Stimulated activated CD8-positive, alpha-beta memory T cell treated with anti-CD3 and anti-CD28 coated beads, Interleukin-4, amount 100 ng/mL, for 1 hour (primary cell): ENCODE measurements around the gene PEX6.
"Not testable (repeated sequence)": the region's sequence is repeated elsewhere in the genome, so short reads cannot be mapped to it uniquely, and the experiment has no call there.

ENCODE experiments used
- DNase-seq, 2 donors: peaks; one replicate each; pipeline ENCODE4 v3.0.0-alpha.2; 2020; ENCODE audit warnings: low read depth in 2 of 2, low spot score in 1 of 2

Gene PEX6

DNA sequence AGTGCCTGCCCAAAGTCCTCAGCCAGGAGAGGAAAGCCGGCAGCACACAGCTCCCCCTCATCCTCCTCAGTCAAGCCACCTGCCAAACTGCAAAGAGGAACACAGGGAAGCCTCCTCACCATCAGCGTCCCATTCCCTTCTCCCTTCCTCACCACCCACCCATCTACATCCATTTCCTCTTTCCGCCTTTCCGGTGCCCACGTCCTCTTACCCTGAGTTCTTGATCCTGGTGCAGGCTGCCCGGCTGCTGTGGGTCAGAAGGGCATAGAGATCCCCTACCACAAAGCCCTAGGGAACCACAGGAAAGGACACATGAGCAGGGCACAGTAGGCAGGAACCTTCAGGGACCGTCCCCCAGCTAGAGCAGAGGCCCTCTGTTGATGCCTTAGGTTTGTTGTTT is 12.4 kb downstream of the PEX6 start:
- no peak for DNase-seq

GRCh38 chr6:42963855-42964605 is 15.0 kb downstream of the PEX6 start:
- no peak for DNase-seq

GRCh38 chr6:42963179-42963854 is 15.7 kb downstream of the PEX6 start:
- DNase-seq = no peak

GRCh38 chr6:42962502-42963178 is 16.3 kb downstream of the PEX6 start:
- no peak for DNase-seq

DNA sequence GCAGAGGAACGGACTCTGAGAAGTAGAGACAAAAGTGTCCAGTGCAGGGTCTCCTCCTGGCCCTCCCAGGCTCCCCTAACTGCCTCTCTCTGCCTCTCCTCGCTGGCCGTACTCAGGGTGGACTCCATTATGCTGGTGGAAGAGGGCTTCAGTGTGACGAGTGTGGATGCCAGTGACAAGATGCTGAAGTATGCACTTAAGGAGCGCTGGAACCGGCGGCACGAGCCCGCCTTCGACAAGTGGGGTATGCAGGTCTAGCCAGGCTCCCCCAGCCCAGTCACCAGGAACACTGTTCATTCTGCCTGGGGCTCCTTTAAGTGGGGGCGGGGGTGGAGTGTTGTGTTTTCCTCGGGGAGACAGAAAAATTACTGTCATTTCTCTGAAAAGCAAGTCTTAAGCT is 16.9 kb downstream of the PEX6 start:
- no peak for DNase-seq

DNA sequence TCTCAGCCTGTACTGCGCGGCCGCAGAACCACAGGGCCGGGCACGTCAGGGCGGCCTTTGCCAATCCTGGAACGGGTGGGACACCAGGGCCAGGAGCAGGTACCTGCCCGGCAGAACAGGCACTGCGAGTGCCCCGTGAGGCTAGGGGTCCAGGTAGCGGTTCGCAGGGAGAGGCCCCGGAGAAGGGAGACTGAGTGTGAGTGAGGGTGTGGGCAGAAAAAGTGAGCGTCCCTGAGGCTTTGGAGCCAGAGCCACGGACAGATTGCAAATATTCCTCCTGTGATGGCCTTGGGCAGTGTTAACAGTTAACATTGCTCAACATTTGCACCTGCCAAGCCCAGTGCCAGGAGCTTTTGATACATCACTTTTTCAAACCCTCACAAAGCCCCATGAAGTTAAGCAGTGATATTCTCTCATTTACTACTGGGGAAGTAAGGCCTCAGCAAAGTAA is 17.9 kb downstream of the PEX6 start:
- DNase-seq = no peak

DNA sequence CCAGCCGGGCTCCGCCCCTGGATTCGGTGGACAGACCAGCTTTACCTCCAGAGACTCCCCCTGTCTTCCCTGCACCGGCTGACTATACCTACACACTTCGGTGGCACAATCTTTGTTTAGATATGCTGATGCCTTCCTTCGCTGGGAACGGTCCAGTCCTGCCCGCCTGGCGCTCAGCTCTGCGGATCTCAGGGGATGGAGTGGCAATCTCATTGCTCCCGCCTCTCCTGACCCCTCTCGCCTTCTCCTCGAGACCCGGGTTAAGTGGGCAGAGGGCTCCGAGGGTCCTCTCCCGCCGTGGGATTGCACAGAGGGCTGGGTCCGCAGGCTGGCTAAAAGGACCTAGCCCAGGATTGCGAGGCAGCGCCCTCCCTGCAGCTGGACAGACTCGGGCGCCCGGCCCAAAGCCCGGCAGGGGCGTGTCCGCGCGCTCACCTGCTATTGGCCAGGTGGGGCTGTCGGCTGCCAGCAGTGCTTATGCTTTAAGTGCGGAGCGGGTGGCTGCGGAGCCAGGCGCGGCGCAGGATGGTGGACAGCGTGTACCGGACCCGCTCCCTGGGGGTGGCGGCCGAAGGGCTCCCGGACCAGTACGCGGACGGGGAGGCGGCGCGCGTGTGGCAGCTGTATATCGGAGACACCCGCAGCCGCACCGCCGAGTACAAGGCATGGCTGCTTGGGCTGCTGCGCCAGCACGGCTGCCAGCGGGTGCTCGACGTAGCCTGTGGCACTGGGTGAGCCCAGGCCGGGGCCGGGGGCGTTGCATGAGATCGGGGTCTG is 18.6 kb downstream of the PEX6 start, which contains the start of gene GNMT:
Gene GNMT (plus strand): TSS at position 512 of the 777 bp plus-strand sequence. CDS start 14 bp downstream, at position 526.
- DNase-seq = no peak

DNA sequence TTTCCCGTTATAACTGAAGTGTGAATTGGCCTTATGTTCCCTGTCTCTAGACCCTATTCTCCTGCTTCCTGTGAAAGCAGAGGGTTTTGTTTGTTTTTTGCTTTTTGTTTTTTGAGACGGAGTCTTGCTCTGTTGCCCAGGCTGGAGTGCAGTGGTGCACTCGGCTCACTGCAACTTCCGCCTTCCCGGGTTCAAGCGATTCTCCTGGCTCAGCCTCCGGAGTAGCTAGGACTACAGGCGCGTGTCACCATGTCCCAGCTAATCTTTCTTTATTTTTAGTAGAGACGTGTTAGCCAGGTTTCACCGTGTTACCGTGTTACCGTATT is 19.1 kb downstream of the PEX6 start:
- DNase-seq = no peak

DNA sequence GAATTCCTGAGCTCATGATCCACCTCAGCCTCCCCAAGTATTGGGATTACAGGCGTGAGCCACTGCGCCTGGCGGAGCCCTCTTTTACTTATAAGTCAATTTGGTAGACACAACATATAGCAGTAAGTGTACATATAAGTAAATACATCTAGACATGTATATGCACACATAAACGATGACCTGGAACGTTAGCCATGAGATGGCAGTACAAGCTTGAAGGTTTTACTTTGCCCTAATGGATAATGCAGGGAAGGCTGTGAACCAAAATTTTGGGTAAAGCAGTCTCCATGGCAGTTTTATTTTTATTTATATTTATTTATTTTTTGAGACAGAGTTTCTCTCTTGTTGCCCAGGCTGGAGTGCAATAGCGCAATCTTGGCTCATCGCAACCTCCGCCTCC is 20.9 kb downstream of the PEX6 start:
- no peak for DNase-seq

GRCh38 chr6:42954405-42954804 is 24.6 kb downstream of the PEX6 start:
- not testable (repeated sequence) for DNase-seq

- no peak for DNase-seq
These were observed 26.6 kb downstream of the PEX6 start for GRCh38 chr6:42952389-42952788.

DNA sequence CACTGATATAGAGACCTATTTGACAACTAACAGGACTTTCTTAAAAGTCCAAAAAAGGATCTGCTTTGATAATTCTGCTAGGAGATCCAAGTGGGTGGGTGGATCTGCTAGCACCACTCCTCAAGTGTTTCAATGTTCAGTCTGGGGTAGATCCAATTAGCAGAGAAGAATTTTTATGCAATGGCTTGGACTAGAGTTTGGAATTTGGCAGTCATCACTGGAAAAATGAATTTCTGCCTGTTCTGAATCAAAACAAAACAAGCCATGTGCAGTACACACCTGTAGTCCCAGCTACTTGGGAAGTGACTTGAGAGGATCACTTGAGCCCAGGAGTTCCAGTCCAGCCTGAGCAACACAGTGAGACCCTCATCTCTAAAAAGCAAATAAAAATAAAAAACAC is 31.0 kb downstream of the PEX6 start:
- DNase-seq = no peak

DNA sequence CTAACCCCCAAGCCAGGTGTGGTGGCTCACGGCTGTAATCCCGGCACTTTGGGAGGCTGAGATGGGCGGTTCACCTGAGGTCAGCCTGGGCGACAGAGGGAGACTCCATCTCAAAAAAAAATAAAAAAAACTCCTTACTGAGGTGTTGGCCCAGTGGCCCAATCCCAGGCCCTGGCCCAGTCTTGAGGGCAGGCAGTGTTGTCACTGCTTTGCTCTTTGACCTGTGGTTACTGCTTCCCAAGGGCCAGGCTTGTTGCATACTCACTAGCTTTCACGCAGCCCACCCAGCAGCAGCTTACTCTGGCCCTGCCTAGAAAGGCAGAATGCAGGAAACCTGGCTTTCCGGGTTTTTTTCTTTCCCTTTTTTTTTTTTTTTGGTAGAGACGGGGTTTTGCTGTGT is 36.5 kb downstream of the PEX6 start:
- no peak for DNase-seq

GRCh38 chr6:42941356-42941755 is 37.6 kb downstream of the PEX6 start:
- DNase-seq = not testable (repeated sequence)

- DNase-seq = no peak
These were observed 38.4 kb downstream of the PEX6 start for GRCh38 chr6:42940493-42941045.

GRCh38 chr6:42939810-42940167 is 39.2 kb downstream of the PEX6 start:
- no peak for DNase-seq

- no peak for DNase-seq
These were observed 39.8 kb downstream of the PEX6 start for GRCh38 chr6:42938987-42939809.

DNA sequence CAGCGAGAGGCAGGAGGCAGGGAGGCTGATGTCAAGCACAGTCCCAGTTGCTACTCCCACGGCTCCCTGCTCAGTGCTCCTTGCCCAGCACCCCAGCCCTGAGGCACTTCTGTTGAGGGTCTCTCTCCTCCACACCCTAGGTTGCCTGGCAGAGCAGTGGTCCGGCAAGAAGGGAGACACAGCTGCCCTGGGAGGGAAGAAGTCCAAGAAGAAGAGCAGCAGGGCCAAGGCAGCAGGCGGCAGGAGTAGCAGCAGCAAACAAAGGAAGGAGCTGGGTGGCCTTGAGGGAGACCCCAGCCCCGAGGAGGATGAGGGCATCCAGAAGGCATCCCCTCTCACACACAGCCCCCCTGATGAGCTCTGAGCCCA is 40.6 kb downstream of the PEX6 start:
- no peak for DNase-seq

GRCh38 chr6:42937548-42938427 is 41.2 kb downstream of the PEX6 start:
- no peak for DNase-seq
